HG02852 (cell line): Measurements from ENCODE around the gene TECTB.

Experiments used
- ATAC-seq: cut with Tn5 transposase; IDR thresholded peaks from one replicate; pipeline ENCODE4 v1.9.1; 2021; ENCODE audit warnings: mild to moderate bottlenecking, moderate library complexity; ENCODE audit not compliant: unreplicated experiment

TECTB gene

DNA sequence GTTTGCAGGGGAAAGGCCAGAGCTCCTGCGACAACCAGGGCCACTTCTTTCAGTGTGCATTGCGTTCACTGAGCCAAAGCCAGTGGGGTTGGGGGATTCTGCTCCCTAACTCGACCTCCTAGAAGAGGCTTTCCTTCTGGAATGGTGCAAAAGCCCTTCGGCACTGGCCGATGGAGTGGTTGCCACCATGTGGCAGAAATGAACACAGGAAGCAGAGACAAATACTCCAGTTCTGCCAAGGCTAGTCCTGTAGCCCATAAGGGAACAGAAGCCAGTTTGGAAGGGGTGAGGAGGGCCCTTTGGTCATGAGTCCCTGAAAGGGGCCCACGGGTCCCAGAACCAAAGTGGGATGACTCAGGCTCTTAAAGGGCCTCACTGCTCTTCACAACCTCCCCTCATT is 61.1 kb downstream of the TECTB start:
- ATAC-seq = no peak

DNA sequence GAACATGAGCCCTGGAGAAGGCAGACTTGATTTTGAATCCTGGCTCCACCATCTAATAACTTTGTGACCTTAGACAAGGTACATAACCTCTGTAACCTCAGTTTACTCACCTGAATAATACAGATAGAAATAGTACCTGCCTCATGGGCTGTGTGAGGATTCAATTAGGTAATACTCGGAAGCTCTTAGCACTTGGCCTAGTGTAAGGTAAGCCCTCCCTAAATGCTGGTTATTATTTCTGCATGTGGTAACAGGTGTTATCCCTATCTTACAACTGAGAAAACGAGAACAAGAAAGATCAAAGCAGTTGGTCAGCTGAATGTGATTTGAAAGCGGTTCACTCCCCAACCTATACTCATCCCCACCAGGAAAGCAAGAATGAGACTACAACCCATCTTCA is 62.0 kb downstream of the TECTB start:
- ATAC-seq = no peak

DNA sequence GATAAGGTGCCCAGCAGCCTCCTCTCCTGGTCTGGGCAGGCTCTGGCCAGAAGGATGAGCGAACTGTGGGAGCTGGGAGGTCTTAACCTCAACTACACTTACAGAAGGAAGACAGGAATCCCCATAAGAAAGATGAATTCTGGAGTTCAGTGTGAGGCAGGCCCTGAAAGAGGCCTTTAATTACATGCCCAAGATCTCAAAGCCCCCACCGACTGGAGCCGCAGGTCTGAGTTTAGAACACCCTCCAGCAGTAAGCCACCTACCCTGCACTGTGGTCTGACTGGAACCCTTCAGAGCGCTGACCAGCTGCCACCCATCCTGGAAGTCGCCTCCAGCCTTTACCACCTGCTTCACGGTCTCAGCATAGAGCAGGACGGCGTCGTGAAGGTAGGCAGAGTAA is 62.5 kb downstream of the TECTB start:
- ATAC-seq = no peak

DNA sequence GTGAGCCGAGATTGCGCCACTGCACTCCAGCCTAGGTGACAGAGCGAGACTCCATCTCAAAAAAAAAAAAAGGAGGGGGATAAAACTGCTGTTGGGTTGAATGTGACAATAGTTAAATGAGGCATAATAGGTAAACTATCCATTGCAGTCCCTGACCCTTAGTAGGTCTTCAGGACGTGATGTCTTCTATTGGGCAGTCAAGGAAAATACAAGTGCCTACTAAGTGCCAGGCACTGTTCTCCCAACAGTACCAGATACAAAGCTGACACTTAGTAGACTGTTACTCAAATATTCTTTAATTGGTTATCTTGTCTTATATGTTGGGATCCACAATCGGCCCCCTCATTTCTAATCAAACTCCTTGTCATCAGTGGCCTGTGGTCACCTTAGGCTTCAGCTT is 63.6 kb downstream of the TECTB start:
- no peak for ATAC-seq

GRCh38 chr10:112347709-112348671 is 64.8 kb downstream of the TECTB start:
- no peak for ATAC-seq

DNA sequence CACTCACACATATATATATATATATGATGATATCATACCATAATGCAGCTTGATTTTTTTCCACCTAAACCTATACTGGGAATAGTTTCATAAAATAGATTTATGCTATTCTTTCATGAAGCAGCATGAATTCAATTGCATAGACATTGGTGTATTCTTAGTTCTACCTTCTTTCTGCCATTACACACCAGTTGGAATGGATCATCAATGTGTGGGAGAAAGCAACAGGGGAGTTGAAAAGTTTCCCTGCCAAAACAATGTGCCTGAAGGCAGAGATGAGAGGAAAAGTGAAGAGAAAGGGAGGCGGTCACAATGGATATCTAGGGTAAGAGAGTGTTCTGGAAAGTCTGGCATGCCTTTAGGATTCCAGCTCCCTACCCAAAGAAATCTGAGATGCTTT is 65.6 kb downstream of the TECTB start:
- no peak for ATAC-seq

- ATAC-seq = no peak
Observed at GRCh38 chr10:112349521-112350085, 66.4 kb downstream of the TECTB start.

GRCh38 chr10:112351146-112351545 is 67.9 kb downstream of the TECTB start:
- ATAC-seq = no peak

- ATAC-seq = no peak
Observed at GRCh38 chr10:112352044-112352443, 68.8 kb downstream of the TECTB start.

DNA sequence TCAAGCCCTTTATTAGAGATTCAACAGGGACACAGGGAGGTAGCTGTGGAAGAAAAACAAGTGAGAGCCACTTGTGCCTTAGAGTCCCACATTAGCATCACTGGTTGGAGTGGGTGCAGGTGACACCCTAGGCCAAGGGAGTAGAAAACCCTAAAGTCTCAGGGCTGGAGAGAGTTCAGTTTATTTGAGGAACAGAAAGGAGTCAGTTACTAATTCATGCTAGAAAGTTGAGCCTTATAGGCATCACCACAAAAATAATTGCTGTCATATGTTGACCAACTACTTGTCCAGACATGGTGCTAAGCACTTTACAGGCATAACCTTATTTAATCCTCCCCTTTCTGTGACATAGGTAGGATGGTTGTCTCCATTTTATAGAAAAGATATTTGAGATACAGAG is 69.8 kb downstream of the TECTB start:
- ATAC-seq = no peak
